Activated CD8-positive, alpha-beta T cell treated with anti-CD3 and anti-CD28 coated beads, Interleukin-2, amount 10 ng/mL, durations not matched to agents 7 days and 5 days (primary cell): ENCODE results near the gene TMEM131L. TPM values are rescaled to one million over a fixed set of nuclear protein-coding genes. Genes with fewer than 3 reads are reported as not detected.

ENCODE experiments used
- ATAC-seq: fragments of 150-1000 bp; cut with Tn5 transposase; one replicate; pipeline ENCODE4 v1.10.0; 2021; ENCODE audit warnings: moderate library complexity
- CTCF ChIA-PET: fragments of 350-600 bp; sonication (Branson Sonifier 250); formaldehyde crosslinking; loops from one replicate; lab custom pipeline; 2021; ENCODE audit warnings: antibody characterized with exemption; lab: Charles Lee
- POLR2A ChIA-PET: fragments of 350-600 bp; sonication (Branson Sonifier 250); formaldehyde crosslinking; loops from one replicate; lab custom pipeline; 2021; ENCODE audit warnings: antibody characterized with exemption; lab: Charles Lee
- DNase-seq: peaks from one replicate; pipeline ENCODE4 v3.0.0-alpha.2; 2020
- H3K27ac Mint-ChIP-seq: one replicate; pipeline ENCODE4 v1.8.0; 2021; ENCODE audit warnings: mild to moderate bottlenecking, mixed read lengths
- H3K27me3 Mint-ChIP-seq: one replicate; pipeline ENCODE4 v1.8.0; 2021; ENCODE audit warnings: low read depth, mixed read lengths
- H3K36me3 Mint-ChIP-seq: one replicate; pipeline ENCODE4 v1.8.0; 2021; ENCODE audit warnings: low read depth, mixed read lengths
- H3K4me1 Mint-ChIP-seq: one replicate; pipeline ENCODE4 v1.8.0; 2021; ENCODE audit warnings: low read depth, mixed read lengths
- H3K4me3 Mint-ChIP-seq: one replicate; pipeline ENCODE4 v1.8.0; 2021; ENCODE audit warnings: mild to moderate bottlenecking, mixed read lengths
- H3K9me3 Mint-ChIP-seq: one replicate; pipeline ENCODE4 v1.8.0; 2022; ENCODE audit warnings: mixed read lengths; ENCODE audit not compliant: insufficient read depth
- total RNA-seq, 2 experiments: library from RNA; stranded (reverse); gene quantifications; one replicate each; pipeline ENCODE4 v1.2.3, GENCODE V29; 2021

The TMEM131L gene
- total RNA-seq, 2 experiments from 2014 or later: 54.9 to 58.4 TPM

DNA sequence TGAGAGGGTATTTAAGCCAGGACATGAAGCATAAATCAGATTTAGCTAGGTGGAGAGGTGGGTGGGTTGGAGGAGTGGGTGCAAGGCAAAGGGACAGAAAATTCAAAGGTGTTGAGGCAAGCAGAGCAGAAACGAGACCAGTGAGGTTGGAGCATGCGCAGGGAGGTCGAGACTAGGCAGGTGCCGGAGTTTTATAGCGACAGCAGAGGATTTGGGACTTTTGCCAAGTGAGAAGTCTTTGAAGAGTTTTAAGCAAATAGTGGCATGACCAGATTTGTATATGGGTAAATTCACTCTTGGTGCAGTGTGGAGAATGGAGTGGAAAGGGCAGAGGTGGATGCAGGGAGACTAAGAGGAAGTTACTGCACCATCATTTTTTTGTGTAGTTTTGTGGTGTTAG, 110.9 kb downstream of the TMEM131L start:
- Mint-ChIP-seq H3K27ac (peak overlapping the region; percentile 20), H3K4me1 (peaks cover 44% of the 10 kb centered on the region), H3K9me3 (no peaks in the 10 kb centered on the region), H3K36me3 (peaks cover 30% of the 10 kb centered on the region), H3K4me3 (no peak overlapping the region), H3K27me3 (no peaks in the 10 kb centered on the region)
- DNase-seq (no peak), ATAC-seq (no peak)
- POLR2A ChIA-PET: interaction anchor here (0.7 kb wide), 1 partner anchor 229 kb away, joined by 3 read pairs; no protein-coding TSS in a partner anchor
- CTCF ChIA-PET: interaction anchor here (0.7 to 1.4 kb wide), 2 partner anchors 110 to 112 kb away, joined by 3 read pairs; no protein-coding TSS in a partner anchor

DNA sequence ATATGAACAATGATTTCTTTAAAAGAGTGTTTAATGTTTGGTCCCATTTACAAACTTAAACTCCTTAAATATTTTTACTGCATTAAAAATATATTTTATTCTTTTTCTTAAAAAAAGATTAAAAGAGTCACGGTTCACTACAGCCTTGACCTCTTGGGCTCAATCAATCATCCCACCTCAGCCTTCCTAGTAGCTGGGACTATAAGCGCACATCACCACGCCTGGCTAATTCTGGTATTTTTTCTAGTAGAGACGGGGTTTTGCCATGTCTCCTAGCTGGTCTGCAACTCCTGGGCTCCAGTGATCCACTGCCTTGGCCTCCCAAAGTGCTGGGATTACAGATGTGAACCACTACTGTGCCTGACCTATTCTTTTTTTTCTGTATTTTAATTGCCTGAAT, 113.2 kb downstream of the TMEM131L start:
- no peak for ATAC-seq
- POLR2A ChIA-PET: no interaction called here

DNA sequence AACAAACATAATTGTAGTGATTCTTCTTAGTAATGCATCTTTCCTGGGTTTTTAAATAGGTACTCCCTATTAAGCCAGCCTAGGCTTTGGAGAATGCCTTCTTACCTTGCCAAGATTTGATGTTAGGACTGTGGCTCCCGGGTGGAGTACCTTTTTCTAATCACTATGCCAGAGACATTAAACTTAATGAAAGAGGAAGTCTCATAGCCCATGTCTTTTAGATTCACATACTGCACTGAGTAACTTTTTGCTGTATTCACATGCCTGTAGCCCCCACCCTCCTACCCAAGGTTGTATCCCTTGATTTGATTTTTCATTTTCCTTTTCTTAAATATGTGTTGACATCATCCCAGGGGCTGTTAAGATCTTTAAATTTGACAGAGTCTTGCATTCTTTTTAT, 113.7 kb downstream of the TMEM131L start:
- H3K27me3 Mint-ChIP-seq: no peaks in the 10 kb centered on the region
- POLR2A ChIA-PET: no interaction called here
- peaks cover 30% of the 10 kb centered on the region for H3K4me1 Mint-ChIP-seq
- H3K36me3 Mint-ChIP-seq: peaks cover 41% of the 10 kb centered on the region
- ATAC-seq: no peak
- peak overlapping the region; percentile 46 for H3K27ac Mint-ChIP-seq
- H3K9me3 Mint-ChIP-seq: no peaks in the 10 kb centered on the region
- CTCF ChIA-PET: no interaction called here
- H3K4me3 Mint-ChIP-seq: no peak overlapping the region
- DNase-seq: no peak

More for the DNA sequence above, 113.2 kb downstream of the TMEM131L start:
- CTCF ChIA-PET: no interaction called here
- no peak overlapping the region for H3K4me3 Mint-ChIP-seq
- H3K36me3 Mint-ChIP-seq: peaks cover 39% of the 10 kb centered on the region
- no peaks in the 10 kb centered on the region for H3K9me3 Mint-ChIP-seq
- H3K27me3 Mint-ChIP-seq: no peaks in the 10 kb centered on the region
- DNase-seq: no peak
- peaks cover 32% of the 10 kb centered on the region for H3K4me1 Mint-ChIP-seq
- H3K27ac Mint-ChIP-seq: peak overlapping the region; percentile 67

DNA sequence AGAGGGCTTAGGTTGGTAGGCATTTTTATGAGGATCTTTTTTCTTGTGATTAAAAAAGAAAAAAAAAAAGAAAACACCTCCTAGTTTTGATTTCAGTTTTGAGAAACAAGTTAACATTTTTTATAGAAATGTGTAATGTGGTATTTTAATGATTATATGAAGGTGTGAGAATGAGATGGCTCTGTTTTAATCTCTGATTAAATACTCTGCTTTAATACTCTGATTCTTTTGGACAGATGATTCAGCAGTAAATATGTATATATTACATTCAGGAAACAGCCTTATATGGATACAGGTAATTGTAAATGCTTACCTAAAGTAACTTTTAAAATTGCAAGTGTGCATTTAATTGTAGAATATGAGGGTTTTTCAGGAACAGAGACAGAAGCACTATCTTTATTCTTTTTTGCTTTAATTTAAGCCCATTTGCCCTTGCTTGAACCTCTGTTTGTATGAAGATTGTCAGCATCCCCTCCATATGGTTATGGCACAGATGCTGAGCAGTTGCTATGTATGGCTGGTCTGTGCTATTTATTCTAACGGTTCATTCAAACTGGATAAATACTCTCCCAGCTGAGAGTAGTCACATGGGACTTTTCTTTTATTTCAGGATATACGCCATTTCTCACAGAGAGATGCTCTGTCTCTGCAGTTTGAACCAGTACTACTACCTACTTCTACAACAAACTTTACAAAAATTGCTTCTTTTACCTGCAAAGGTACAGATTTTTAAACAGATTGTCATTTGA, 117.0 kb downstream of the TMEM131L start:
- Mint-ChIP-seq H3K4me3 (no peak overlapping the region), H3K36me3 (peaks cover 51% of the 10 kb centered on the region), H3K4me1 (peaks cover 17% of the 10 kb centered on the region), H3K27me3 (no peaks in the 10 kb centered on the region), H3K27ac (no peak overlapping the region), H3K9me3 (no peaks in the 10 kb centered on the region)
- DNase-seq: no peak
- CTCF ChIA-PET: interaction anchor here (1.0 to 2.7 kb wide), 8 partner anchors 9 to 239 kb away, joined by 3 to 9 read pairs (median 7); no protein-coding TSS in a partner anchor
- POLR2A ChIA-PET: no interaction called here
- ATAC-seq: no peak

DNA sequence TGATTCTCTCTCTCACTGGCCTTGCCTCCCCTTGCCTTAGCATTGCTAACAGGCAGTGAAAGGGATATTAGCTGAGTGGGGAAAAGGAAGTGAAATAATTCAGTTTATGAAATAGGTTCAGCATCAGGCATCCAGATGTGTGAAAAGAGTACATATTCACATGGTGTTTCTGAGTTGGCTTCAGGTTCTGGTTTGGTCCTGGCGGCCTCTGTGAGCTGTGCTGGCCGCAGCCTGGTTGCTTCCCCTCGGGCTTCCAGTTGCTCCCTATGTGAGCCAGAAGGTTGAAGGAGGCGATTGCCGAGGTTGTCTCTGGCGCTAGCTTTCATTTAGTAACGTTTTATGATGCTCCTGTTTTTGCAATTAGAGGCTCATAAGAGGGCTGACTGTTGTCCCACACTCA, 118.9 kb downstream of the TMEM131L start:
- Mint-ChIP-seq H3K36me3 (peaks cover 66% of the 10 kb centered on the region), H3K27ac (peak overlapping the region; percentile 39), H3K4me1 (peaks cover 14% of the 10 kb centered on the region), H3K4me3 (no peak overlapping the region), H3K9me3 (no peaks in the 10 kb centered on the region), H3K27me3 (no peaks in the 10 kb centered on the region)
- CTCF ChIA-PET: interaction anchor here (1.0 to 2.7 kb wide), 5 partner anchors 11 to 239 kb away, joined by 3 to 9 read pairs (median 3); no protein-coding TSS in a partner anchor
- DNase-seq (no peak), ATAC-seq (no peak)
- POLR2A ChIA-PET: no interaction called here

DNA sequence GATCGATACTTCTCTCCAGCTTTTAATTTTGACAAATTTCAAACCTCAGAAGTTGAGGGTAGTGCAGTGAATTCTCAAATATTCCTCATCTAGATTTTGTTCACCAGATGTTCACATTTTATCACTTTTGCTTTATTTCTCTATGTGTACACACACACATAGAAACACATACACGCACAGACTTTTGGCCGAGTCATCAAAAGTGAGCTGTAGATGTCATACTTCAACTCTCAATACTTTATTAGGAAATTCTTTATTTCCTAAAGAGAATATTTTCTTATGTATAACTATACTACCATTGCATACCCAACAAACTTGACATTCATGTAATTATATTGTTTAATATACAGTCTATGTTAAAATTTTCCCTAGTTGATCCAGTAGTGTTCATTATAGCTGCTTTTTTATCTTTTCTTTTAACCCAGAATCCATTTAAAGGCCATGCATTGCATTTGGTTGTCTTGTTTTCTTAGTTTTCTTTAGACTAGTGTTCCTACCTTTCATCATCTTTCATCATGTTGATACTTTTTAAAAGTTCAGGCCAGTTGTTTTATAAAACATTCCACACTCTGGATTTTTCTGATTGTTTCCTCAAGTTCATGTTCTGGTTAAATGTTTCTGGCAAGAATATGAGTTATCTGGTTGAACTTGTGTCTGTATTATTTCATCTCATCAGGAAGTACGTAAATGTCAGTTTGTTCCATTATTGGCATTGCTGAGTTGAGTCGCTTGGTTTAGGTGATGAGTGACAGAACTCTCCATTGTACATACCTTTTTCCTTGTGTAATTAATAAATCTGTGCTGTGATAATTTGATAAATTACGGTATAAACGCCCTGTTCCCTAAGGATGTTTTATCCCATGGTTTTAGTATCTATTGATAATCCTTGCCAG, 123.8 kb downstream of the TMEM131L start:
- DNase-seq: no peak
- H3K4me1 Mint-ChIP-seq: peaks cover under 1% of the 10 kb centered on the region
- no peak overlapping the region for H3K4me3 Mint-ChIP-seq
- ChIA-PET POLR2A (no interaction called here), CTCF (interaction anchor here (1.0 kb wide), 1 partner anchor 157 kb away, joined by 3 read pairs; no protein-coding TSS in a partner anchor)
- H3K36me3 Mint-ChIP-seq: peaks cover 71% of the 10 kb centered on the region
- no peak for ATAC-seq
- no peaks in the 10 kb centered on the region for H3K27me3 Mint-ChIP-seq
- no peaks in the 10 kb centered on the region for H3K9me3 Mint-ChIP-seq
- peak overlapping the region; percentile 18 for H3K27ac Mint-ChIP-seq

DNA sequence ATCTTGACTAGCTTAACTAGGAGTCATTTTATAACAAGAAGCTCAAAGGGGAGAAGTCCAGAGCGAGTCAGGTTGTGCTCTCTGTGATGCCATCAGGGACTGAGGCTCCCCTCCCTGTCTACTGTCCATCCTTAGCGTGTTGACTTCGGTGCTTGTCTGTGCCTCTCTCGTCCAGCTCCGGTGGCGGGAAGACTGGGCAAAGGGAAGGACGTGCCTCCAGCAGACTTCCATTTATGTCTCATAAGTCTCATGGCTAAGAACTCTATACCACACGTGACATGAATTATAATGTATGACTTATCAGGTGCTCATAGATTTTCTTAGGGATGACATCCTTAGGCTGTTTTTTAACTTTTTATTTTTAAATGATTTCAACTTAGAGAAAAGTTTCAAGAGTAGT, 125.3 kb downstream of the TMEM131L start:
- CTCF ChIA-PET: interaction anchor here (2.4 to 3.0 kb wide), 2 partner anchors 8 to 52 kb away, joined by 8 to 9 read pairs; no protein-coding TSS in a partner anchor

DNA sequence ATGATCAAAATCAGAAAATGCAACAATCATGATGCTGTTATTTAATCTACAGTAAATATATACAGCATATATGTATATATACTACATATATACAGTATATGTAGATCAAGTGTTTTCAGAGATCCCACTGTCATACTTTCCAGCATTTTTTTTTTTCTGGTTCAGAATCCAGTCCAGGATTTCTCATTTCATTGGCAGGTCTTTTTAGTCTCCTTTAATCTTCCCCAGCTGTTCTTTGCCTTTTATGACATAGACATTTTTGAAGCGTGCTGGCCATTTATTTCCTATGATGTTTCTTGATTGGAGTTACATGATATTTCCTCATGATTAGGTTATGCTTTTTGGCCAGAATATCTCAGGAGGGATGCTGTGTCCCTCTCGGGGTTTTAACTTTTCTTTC, 125.9 kb downstream of the TMEM131L start:
- POLR2A ChIA-PET: no interaction called here
- Mint-ChIP-seq H3K27ac (no peak overlapping the region), H3K4me3 (no peak overlapping the region), H3K36me3 (peaks cover 74% of the 10 kb centered on the region), H3K27me3 (no peaks in the 10 kb centered on the region), H3K9me3 (no peaks in the 10 kb centered on the region), H3K4me1 (no peaks in the 10 kb centered on the region)
- DNase-seq: no peak
- no peak for ATAC-seq
- CTCF ChIA-PET: interaction anchor here (1.7 to 3.0 kb wide), 3 partner anchors 9 to 51 kb away, joined by 4 to 9 read pairs (median 8); no protein-coding TSS in a partner anchor

More for the DNA sequence above, 125.3 kb downstream of the TMEM131L start:
- Mint-ChIP-seq H3K36me3 (peaks cover 73% of the 10 kb centered on the region), H3K4me1 (no peaks in the 10 kb centered on the region), H3K9me3 (no peaks in the 10 kb centered on the region), H3K27ac (no peak overlapping the region), H3K4me3 (no peak overlapping the region), H3K27me3 (no peaks in the 10 kb centered on the region)
- ATAC-seq (no peak), DNase-seq (no peak)
- POLR2A ChIA-PET: interaction anchor here (0.8 kb wide), 1 partner anchor 11 kb away, joined by 3 read pairs; no protein-coding TSS in a partner anchor

DNA sequence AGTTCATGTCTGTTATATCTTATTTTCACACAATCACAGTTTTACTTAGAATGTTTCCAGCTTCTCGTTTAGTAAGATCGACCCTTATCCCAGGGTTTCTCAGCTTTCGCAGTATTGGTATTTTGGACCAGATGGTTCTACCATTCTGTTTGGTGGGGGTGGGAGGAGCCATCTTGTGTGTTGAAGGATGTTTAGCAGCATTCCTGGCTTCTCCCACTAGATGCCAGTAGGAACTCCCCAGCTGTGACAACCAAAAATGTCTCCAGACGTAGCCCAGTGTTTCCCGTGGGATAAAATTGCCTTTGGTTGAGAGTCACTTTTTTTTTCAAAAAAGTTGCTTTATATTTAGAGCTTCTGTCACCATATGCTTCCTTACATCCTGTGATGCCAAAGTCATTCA, 127.0 kb downstream of the TMEM131L start:
- H3K27me3 Mint-ChIP-seq: no peaks in the 10 kb centered on the region
- no peak overlapping the region for H3K4me3 Mint-ChIP-seq
- CTCF ChIA-PET: interaction anchor here (0.7 to 3.0 kb wide), 6 partner anchors 10 to 247 kb away, joined by 3 to 9 read pairs (median 4); no protein-coding TSS in a partner anchor
- no peak for ATAC-seq
- H3K9me3 Mint-ChIP-seq: no peaks in the 10 kb centered on the region
- H3K36me3 Mint-ChIP-seq: peaks cover 69% of the 10 kb centered on the region
- no peaks in the 10 kb centered on the region for H3K4me1 Mint-ChIP-seq
- H3K27ac Mint-ChIP-seq: no peak overlapping the region
- POLR2A ChIA-PET: no interaction called here
- no peak for DNase-seq

DNA sequence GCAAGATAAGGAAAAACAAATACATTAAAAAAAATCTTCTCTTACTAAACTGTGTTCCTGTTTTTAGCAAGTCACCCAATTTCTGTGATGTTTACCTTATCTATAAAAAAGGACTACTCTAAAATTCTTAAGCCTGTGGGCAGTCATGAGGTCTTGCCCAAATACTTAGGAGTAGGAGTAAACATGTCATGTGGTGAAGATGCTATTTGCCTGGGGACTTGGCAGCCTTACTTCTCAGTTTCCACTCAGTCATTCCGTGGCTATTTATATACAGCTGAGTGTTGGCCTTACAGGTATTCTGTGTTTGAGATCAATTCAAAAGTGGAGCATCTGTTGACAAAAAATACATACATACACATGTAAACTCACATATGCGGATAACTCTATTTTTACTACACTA, 128.1 kb downstream of the TMEM131L start:
- Mint-ChIP-seq H3K27me3 (no peaks in the 10 kb centered on the region), H3K4me3 (no peak overlapping the region), H3K4me1 (no peaks in the 10 kb centered on the region), H3K9me3 (no peaks in the 10 kb centered on the region), H3K27ac (no peak overlapping the region), H3K36me3 (peaks cover 65% of the 10 kb centered on the region)
- CTCF ChIA-PET: interaction anchor here (1.1 to 3.0 kb wide), 2 partner anchors 11 to 248 kb away, joined by 4 to 9 read pairs; no protein-coding TSS in a partner anchor
- no peak for ATAC-seq
- POLR2A ChIA-PET: no interaction called here
- no peak for DNase-seq

DNA sequence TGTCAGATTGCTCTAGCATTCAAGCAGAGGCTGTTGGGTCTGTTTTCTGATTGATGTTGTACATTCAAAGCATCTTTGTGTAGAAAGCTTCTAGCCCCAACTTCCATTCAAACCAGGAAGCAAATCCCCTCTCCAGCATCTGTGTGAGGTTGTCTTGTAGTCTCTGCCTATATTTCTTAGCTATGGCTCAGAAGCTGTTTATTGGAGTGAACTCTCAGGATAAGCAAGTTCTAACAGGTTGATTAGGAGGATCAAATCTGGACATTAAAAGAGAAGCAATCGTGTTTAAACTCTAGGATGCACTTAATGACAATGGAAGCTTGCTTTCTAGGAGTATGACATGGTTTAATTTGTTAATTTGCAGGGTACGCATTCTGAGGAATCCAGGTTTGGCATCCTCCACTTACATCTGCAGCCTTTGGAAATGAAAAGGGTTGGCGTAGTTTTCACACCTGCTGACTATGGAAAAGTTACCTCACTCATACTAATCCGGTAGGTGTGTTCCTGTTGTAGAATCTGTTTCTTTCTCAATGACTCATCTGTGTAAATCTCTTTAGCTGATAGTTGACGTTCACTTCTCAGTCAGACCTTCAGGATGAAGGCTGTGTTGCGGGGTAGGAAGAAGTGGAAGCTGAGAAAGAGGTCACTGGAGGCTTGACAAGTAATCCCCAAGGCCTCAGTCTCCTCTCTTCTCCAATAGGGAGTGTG, 129.9 kb downstream of the TMEM131L start:
- Mint-ChIP-seq H3K27ac (no peak overlapping the region), H3K27me3 (no peaks in the 10 kb centered on the region), H3K4me3 (no peak overlapping the region), H3K4me1 (no peaks in the 10 kb centered on the region), H3K9me3 (no peaks in the 10 kb centered on the region), H3K36me3 (peaks cover 54% of the 10 kb centered on the region)
- CTCF ChIA-PET: interaction anchor here (0.8 to 0.9 kb wide), 2 partner anchors 22 to 51 kb away, joined by 3 read pairs; no protein-coding TSS in a partner anchor
- ATAC-seq (no peak), DNase-seq (no peak)
- POLR2A ChIA-PET: no interaction called here
